Liver (tissue), 9 donors: ENCODE measurements around the gene SRPRB. TPM values are rescaled to one million over a fixed set of nuclear protein-coding genes. Genes with fewer than 3 reads are reported as not detected.
A peak's percentile ranks its signal among the peaks of the same experiment; 100 is the strongest.

Experiments used
- DNase-seq: peaks from one replicate; pipeline ENCODE4 v3.0.0-alpha.2; 2017; ENCODE audit warnings: low spot score
- H3K27ac ChIP-seq, 2 donors: one replicate each; pipeline ENCODE4 v1.7.0; 2013; ENCODE audit warnings: inconsistent platforms in 2 of 2, low read length in 2 of 2, control low read depth in 1 of 2, low read depth in 1 of 2, mild to moderate bottlenecking in 1 of 2
- H3K27me3 ChIP-seq, 4 donors: one replicate each; pipeline versions ENCODE4 v1.6.1 to v1.7.0; 2013; ENCODE audit warnings: low read length in 3 of 4, inconsistent platforms in 1 of 4, mild to moderate bottlenecking in 1 of 4, moderate library complexity in 1 of 4; ENCODE audit not compliant: control insufficient read depth in 4 of 4, insufficient read depth in 4 of 4
- H3K36me3 ChIP-seq, 4 donors: one replicate each; pipeline versions ENCODE4 v1.6.1 to v1.7.0; 2013; ENCODE audit warnings: low read length in 3 of 4, mild to moderate bottlenecking in 3 of 4, low read depth in 1 of 4, moderate library complexity in 1 of 4; ENCODE audit not compliant: control insufficient read depth in 4 of 4, insufficient read depth in 3 of 4
- H3K4me1 ChIP-seq, 4 donors: one replicate each; pipeline versions ENCODE4 v1.6.1 to v1.7.0; 2013; ENCODE audit warnings: low read length in 3 of 4, mild to moderate bottlenecking in 3 of 4, moderate library complexity in 1 of 4; ENCODE audit not compliant: control insufficient read depth in 4 of 4, insufficient read depth in 4 of 4
- H3K4me3 ChIP-seq, 3 donors: one replicate each; pipeline versions ENCODE4 v1.6.1 to v1.7.0; 2013; ENCODE audit warnings: low read length in 3 of 3, control low read depth in 1 of 3, low read depth in 1 of 3, mild to moderate bottlenecking in 1 of 3
- H3K9ac ChIP-seq, 2 donors: one replicate each; pipeline ENCODE4 v1.7.0; 2013; ENCODE audit warnings: low read length in 2 of 2, mild to moderate bottlenecking in 2 of 2, moderate library complexity in 2 of 2, control low read depth in 1 of 2, low read depth in 1 of 2
- H3K9me3 ChIP-seq, 4 donors: one replicate each; pipeline versions ENCODE4 v1.6.1 to v1.7.0; 2013; ENCODE audit warnings: low read length in 3 of 4; ENCODE audit not compliant: control insufficient read depth in 4 of 4
- EGR1 ChIP-seq, 2 donors: IDR thresholded peaks; 2 replicates each; pipeline ENCODE4 v1.6.1; 2016 to 2018; ENCODE audit warnings: antibody characterized with exemption in 2 of 2, low read depth in 2 of 2
- FOXA1 ChIP-seq: IDR thresholded peaks from 2 replicates; pipeline ENCODE4 v1.6.1; 2016; ENCODE audit warnings: antibody characterized with exemption
- FOXA2 ChIP-seq: IDR thresholded peaks from 2 replicates; pipeline ENCODE4 v1.6.1; 2016; ENCODE audit warnings: antibody characterized with exemption
- GABPA ChIP-seq, 2 donors: IDR thresholded peaks in 1 of 2; conservative IDR thresholded peaks in 1 of 2; 2 replicates each; pipeline ENCODE4 v1.6.1; 2016; ENCODE audit warnings: antibody characterized with exemption in 2 of 2, mild to moderate bottlenecking in 1 of 2, moderate library complexity in 1 of 2
- HNF4A ChIP-seq, 2 donors: conservative IDR thresholded peaks; 2 replicates each; pipeline ENCODE4 v1.6.1; 2016; ENCODE audit warnings: antibody characterized with exemption in 2 of 2, mild to moderate bottlenecking in 2 of 2
- HNF4G ChIP-seq: IDR thresholded peaks from 2 replicates; pipeline ENCODE4 v1.6.1; 2016; ENCODE audit warnings: antibody characterized with exemption
- JUND ChIP-seq, 2 donors: IDR thresholded peaks; 2 replicates each; pipeline ENCODE4 v1.6.1; 2016; ENCODE audit warnings: antibody characterized with exemption in 2 of 2
- NR2F2 ChIP-seq: IDR thresholded peaks from 2 replicates; pipeline ENCODE4 v1.6.1; 2016; ENCODE audit warnings: antibody characterized with exemption
- RAD21 ChIP-seq, 2 donors: IDR thresholded peaks; 2 replicates each; pipeline ENCODE4 v1.6.1; 2016; ENCODE audit warnings: antibody characterized with exemption in 2 of 2, mild to moderate bottlenecking in 2 of 2
- RXRA ChIP-seq, 2 donors: IDR thresholded peaks; 2 replicates each; pipeline ENCODE4 v1.6.1; 2017 to 2018; ENCODE audit warnings: antibody characterized with exemption in 2 of 2, mild to moderate bottlenecking in 1 of 2
- SP1 ChIP-seq: IDR thresholded peaks from 2 replicates; pipeline ENCODE4 v1.6.1; 2018; ENCODE audit warnings: antibody characterized with exemption, mild to moderate bottlenecking
- TAF1 ChIP-seq: conservative IDR thresholded peaks from 2 replicates; pipeline ENCODE4 v1.6.1; 2016; ENCODE audit warnings: antibody characterized with exemption, mild to moderate bottlenecking
- YY1 ChIP-seq: IDR thresholded peaks from 2 replicates; pipeline ENCODE4 v1.6.1; 2016; ENCODE audit warnings: antibody characterized with exemption, mild to moderate bottlenecking
- WGBS: extraction: QIAGEN DNeasy Blood & Tissue Kit; methylation state at CpG from one replicate; pipeline ENCODE4 v1.1.7; 2013; 5-methylcytosine and 5-hydroxymethylcytosine counted together
- polyA plus RNA-seq, 2 donors: library from polyadenylated mRNA; stranded (reverse) in 1 of 2; unstranded in 1 of 2; fragments of 200-250 nt in 1 of 2; fragments of >200 nt in 1 of 2; fragmentation: Nextera tagmentation in 1 of 2; extraction: Ambion mirVana in 1 of 2; gene quantifications; one replicate each; pipeline versions ENCODE4 v1.2.1 to v1.2.3, GENCODE V29; 2013 to 2015
- total RNA-seq, 2 donors: library from RNA; depleted of rRNA; stranded (reverse); fragments of >200 nt; gene quantifications; one replicate each; pipeline ENCODE4 v1.2.3, GENCODE V29; 2014
- TF ChIP-seq, protein P1 (sequence below): fragments of 150-350 bp; IDR thresholded peaks from 2 replicates; pipeline ENCODE4 v1.5.1; 2017; ENCODE audit warnings: improper control_type of control experiment, low read depth, low read length; ENCODE audit not compliant: missing input control
- TF ChIP-seq, protein P2 (sequence below): IDR thresholded peaks from 2 replicates; pipeline ENCODE4 v1.6.1; 2016; ENCODE audit warnings: antibody characterized with exemption
- TF ChIP-seq, protein P3 (sequence below): IDR thresholded peaks from 2 replicates; pipeline ENCODE4 v1.6.1; 2016; ENCODE audit warnings: antibody characterized with exemption
- TF ChIP-seq, protein P4 (sequence below): IDR thresholded peaks from 2 replicates; pipeline ENCODE4 v1.6.1; 2016; ENCODE audit warnings: antibody characterized with exemption
- donor health status: healthy.
- donor health status: healthy.
- donor health status: healthy.
- donor health status: healthy.
- donor health status: healthy.

The SRPRB gene
- total and polyA plus RNA-seq, 4 donors, result 34.7 to 97.6 (median 76.9) TPM

DNA sequence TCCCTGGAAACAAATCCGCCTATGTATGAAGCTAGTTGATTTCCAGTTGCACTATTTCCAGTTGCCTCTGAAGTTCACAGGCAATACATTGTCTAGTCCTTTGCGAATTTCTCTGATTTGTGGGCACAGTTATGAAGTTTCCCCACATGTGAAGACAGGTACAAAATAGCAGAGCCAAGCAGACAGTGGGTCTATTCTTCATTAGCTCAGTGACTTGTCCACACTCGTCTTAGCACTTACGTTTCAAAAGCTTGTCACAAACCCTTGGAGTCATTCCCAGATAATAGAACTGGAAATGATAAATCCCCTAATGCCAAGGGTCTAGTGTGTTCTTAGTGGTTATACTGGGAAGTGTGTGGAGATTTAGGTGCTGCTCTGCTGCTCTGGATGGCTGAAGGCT lies 14.5 kb downstream of the SRPRB start (continued):
- TF ChIP-seq, protein P1, sequence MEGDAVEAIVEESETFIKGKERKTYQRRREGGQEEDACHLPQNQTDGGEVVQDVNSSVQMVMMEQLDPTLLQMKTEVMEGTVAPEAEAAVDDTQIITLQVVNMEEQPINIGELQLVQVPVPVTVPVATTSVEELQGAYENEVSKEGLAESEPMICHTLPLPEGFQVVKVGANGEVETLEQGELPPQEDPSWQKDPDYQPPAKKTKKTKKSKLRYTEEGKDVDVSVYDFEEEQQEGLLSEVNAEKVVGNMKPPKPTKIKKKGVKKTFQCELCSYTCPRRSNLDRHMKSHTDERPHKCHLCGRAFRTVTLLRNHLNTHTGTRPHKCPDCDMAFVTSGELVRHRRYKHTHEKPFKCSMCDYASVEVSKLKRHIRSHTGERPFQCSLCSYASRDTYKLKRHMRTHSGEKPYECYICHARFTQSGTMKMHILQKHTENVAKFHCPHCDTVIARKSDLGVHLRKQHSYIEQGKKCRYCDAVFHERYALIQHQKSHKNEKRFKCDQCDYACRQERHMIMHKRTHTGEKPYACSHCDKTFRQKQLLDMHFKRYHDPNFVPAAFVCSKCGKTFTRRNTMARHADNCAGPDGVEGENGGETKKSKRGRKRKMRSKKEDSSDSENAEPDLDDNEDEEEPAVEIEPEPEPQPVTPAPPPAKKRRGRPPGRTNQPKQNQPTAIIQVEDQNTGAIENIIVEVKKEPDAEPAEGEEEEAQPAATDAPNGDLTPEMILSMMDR, result no peak
- TF ChIP-seq JUND (IDR thresholded peaks at IDR 0.05), result no peak

DNA sequence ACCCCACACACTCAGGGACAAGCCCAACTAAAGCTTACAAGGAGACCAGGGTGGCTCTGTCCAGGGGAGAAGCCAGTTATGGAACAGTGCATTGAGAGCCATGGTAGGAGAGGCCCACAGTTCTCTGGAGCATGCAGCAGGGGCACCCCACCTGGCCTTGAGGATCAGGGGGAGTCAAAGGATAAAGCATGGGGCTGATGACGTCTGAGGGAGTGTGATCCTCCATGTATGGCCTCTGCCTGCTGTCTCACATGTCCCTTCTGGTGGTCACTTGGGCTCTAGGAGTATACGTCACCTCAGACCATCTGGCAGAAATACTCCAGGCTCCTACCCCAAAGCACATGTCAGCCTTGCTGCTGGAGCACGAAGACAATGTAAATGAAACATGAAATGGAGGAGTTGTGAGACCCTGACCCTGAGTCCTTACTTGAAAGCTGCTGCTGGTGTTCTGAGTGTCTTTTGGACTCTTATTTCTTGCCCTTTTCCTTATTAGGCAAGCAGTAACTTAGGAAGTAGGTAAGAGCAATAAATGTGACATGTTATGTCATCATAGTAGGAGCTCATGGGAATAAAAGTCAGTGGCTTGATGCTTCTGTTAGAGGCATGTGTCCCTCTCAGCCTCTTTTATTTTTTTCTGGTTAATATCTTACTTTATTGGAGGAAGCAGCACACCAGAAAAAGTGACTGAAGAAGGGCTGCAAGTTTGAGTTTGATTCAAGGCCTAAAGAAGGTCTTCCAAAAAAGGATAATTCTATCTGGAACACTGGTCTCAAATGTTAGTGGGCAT lies 15.5 kb downstream of the SRPRB start:
- Histone ChIP-seq H3K9me3 (no peaks in the 10 kb centered on the region), H3K27ac (no peak overlapping the region), H3K4me1 (no peaks in the 10 kb centered on the region), H3K4me3 (no peak overlapping the region), H3K27me3 (no peaks in the 10 kb centered on the region), H3K36me3 (peaks cover 11 to 53% (median 50%) of the 10 kb centered on the region in 4 donors), H3K9ac (no peak overlapping the region)
- no peak for DNase-seq
- WGBS, result 92% methylated on average over 3 of the region's 3 CpGs
- TF ChIP-seq TAF1, result no peak
- no peak for TF ChIP-seq FOXA1
- no peak for TF ChIP-seq SP1
- no peak for TF ChIP-seq RXRA (IDR thresholded peaks at IDR 0.05)
- no peak for TF ChIP-seq HNF4A (conservative IDR thresholded peaks at IDR 0.05)
- TF ChIP-seq, protein P2, sequence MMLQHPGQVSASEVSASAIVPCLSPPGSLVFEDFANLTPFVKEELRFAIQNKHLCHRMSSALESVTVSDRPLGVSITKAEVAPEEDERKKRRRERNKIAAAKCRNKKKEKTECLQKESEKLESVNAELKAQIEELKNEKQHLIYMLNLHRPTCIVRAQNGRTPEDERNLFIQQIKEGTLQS, result no peak
- TF ChIP-seq YY1, result no peak

DNA sequence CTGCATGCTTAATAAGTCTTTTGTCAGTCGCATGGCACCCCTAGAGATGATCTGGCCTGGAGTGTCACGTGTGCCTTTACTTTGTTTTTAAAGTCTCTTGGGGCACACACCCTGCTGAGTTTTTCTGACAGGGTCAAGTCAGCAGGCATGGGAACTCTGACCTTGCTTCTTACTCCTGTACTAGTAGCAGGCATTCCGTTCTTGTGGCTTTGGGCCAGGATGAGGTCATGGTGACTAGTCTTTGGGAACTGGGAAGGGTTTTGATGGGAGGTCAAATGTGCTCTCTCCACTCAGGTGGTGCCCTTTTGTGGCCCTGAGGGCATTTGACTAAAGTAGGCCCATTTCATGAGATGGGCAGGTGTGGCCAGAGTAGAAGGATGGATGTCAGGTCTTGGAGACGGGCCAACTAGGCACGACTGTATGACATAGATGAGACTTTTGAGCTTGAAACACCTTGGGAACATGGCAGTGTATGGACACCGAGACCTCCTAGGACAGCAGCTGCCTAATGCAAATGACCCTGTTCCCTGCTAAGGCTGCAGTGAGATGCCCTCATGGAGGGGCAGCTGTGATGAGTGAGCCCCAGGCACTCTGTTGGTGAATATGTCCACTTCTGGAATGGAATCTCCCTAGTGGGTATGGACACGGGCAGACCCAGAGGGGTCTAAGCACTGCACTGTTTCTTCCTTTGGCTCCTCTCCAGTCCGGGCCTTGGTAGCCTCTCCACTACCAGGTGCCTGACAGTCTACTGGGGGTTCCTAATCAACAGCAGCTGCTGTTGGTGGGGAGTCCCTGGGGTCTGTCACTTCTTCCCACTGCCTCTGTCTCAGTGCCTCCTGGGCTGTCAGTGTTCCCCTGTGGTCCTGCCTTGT lies 16.4 kb downstream of the SRPRB start:
- Histone ChIP-seq H3K4me1 (no peaks in the 10 kb centered on the region), H3K36me3 (peaks cover 11 to 44% (median 43%) of the 10 kb centered on the region in 4 donors), H3K27me3 (no peaks in the 10 kb centered on the region), H3K27ac (no peak overlapping the region), H3K9me3 (no peaks in the 10 kb centered on the region), H3K9ac (no peak overlapping the region), H3K4me3 (no peak overlapping the region)
- WGBS, result 76% methylated on average over 8 of the region's 8 CpGs
- DNase-seq, result peak; percentile 65
- TF ChIP-seq, protein P3, sequence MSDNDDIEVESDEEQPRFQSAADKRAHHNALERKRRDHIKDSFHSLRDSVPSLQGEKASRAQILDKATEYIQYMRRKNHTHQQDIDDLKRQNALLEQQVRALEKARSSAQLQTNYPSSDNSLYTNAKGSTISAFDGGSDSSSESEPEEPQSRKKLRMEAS, result no peak
- peak; percentile 3 to 49 for TF ChIP-seq HNF4A (conservative IDR thresholded peaks at IDR 0.05)
- no peak for TF ChIP-seq FOXA2
- TF ChIP-seq GABPA (IDR thresholded peaks at IDR 0.05 in 1 of 2, conservative IDR thresholded peaks at IDR 0.05 in 1 of 2), result no peak
- peak; percentile 77 to 87 for TF ChIP-seq RAD21 (IDR thresholded peaks at IDR 0.05)
- TF ChIP-seq, protein P4, sequence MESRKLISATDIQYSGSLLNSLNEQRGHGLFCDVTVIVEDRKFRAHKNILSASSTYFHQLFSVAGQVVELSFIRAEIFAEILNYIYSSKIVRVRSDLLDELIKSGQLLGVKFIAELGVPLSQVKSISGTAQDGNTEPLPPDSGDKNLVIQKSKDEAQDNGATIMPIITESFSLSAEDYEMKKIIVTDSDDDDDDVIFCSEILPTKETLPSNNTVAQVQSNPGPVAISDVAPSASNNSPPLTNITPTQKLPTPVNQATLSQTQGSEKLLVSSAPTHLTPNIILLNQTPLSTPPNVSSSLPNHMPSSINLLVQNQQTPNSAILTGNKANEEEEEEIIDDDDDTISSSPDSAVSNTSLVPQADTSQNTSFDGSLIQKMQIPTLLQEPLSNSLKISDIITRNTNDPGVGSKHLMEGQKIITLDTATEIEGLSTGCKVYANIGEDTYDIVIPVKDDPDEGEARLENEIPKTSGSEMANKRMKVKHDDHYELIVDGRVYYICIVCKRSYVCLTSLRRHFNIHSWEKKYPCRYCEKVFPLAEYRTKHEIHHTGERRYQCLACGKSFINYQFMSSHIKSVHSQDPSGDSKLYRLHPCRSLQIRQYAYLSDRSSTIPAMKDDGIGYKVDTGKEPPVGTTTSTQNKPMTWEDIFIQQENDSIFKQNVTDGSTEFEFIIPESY, result no peak
- no peak for TF ChIP-seq EGR1 (IDR thresholded peaks at IDR 0.05; ENCODE audit: low read depth in 2 of 2)
- no peak for TF ChIP-seq TAF1
- TF ChIP-seq NR2F2, result no peak
- TF ChIP-seq JUND (IDR thresholded peaks at IDR 0.05), result peak; percentile 75 to 93
- TF ChIP-seq SP1, result no peak
- no peak for TF ChIP-seq YY1
- TF ChIP-seq, protein P1, result peak; percentile 54
- TF ChIP-seq FOXA1, result no peak
- TF ChIP-seq HNF4G, result no peak
- TF ChIP-seq RXRA (IDR thresholded peaks at IDR 0.05), result peak in 1 of 2 donors; percentile 66
- TF ChIP-seq, protein P2, result no peak
